ENCODE measurements around the gene UGT1A8.

DNA sequence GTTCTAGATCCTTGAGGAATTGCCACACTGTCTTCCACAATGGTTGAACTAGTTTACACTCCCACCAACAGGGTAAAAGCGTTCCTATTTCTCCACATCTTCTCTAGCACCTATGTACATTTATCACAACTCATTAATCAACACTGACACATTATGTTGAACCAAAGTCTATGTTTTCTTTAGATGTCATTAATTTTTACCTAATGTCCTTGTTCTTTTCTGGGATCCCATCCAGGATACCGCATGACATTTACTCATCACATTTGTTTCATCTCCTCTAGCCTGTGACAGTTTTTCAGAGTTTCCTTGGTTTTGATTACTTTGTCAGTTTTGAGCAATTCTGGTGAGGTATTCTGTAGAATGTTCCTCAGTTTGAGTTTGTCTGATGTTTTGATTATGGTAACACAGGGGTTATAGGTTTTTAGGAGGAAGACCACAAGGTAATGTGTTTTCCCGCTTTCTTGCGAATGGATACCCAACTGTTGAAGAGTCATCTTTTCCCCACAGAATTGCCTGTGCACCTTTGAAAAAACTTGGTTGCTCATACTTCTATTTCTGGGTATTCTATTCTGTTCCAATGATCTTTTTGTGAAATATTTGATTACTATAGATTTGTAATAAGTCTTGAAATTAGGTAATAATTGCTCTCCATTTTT is 51.3 kb downstream of the UGT1A8 start:
- TF ChIP-seq CTCF (IDR thresholded peaks at IDR 0.05) = no peak
- no peak for TF ChIP-seq POLR2A (IDR thresholded peaks at IDR 0.05)
